Cortex of kidney (tissue), 1 donor: Measurements from ENCODE around the gene LRRC4C.

Source experiments
- DNase-seq: peaks from one replicate; lab custom pipeline; 2025; lab: John Stamatoyannopoulos, UW

LRRC4C gene

GRCh38 chr11:40370821-40371616 lies 1088.4 kb downstream of the LRRC4C start:
- no peak for DNase-seq

- no peak for DNase-seq
Observed at GRCh38 chr11:40360206-40360798, 1099.2 kb downstream of the LRRC4C start.

GRCh38 chr11:40354121-40354520 lies 1105.3 kb downstream of the LRRC4C start:
- DNase-seq, result no peak

- no peak for DNase-seq
Observed at GRCh38 chr11:40340911-40341310, 1118.5 kb downstream of the LRRC4C start.

GRCh38 chr11:40338739-40339138 lies 1120.7 kb downstream of the LRRC4C start:
- no peak for DNase-seq

GRCh38 chr11:40338062-40338461 lies 1121.4 kb downstream of the LRRC4C start:
- DNase-seq, result no peak

GRCh38 chr11:40337118-40337517 lies 1122.3 kb downstream of the LRRC4C start:
- no peak for DNase-seq

GRCh38 chr11:40328890-40329614 lies 1130.4 kb downstream of the LRRC4C start:
- no peak for DNase-seq

- no peak for DNase-seq
Observed at GRCh38 chr11:40323241-40323640, 1136.2 kb downstream of the LRRC4C start.

GRCh38 chr11:40321537-40321936 lies 1137.9 kb downstream of the LRRC4C start:
- no peak for DNase-seq

- no peak for DNase-seq
Observed at GRCh38 chr11:40316171-40316570, 1143.3 kb downstream of the LRRC4C start.

- DNase-seq, result no peak
Observed at GRCh38 chr11:40315122-40315521, 1144.3 kb downstream of the LRRC4C start.

- no peak for DNase-seq
Observed at GRCh38 chr11:40314327-40314726, 1145.1 kb downstream of the LRRC4C start.

GRCh38 chr11:40306938-40307548 lies 1152.4 kb downstream of the LRRC4C start:
- no peak for DNase-seq

GRCh38 chr11:40302669-40303068 lies 1156.8 kb downstream of the LRRC4C start:
- no peak for DNase-seq

- no peak for DNase-seq
Observed at GRCh38 chr11:40295466-40295865, 1164.0 kb downstream of the LRRC4C start.

GRCh38 chr11:40294741-40295140 lies 1164.7 kb downstream of the LRRC4C start:
- DNase-seq, result no peak

- no peak for DNase-seq
Observed at GRCh38 chr11:40294349-40294735, 1165.1 kb downstream of the LRRC4C start.

GRCh38 chr11:40293655-40294348 lies 1165.7 kb downstream of the LRRC4C start:
- DNase-seq, result no peak

- DNase-seq, result no peak
Observed at GRCh38 chr11:40292721-40293508, 1166.5 kb downstream of the LRRC4C start.

GRCh38 chr11:40291741-40292140 lies 1167.7 kb downstream of the LRRC4C start:
- no peak for DNase-seq
